ENCODE data around the gene TENM4. TPM values are rescaled to one million over a fixed set of nuclear protein-coding genes. Genes with fewer than 3 reads are reported as not detected.

TENM4 gene
- polyA plus RNA-seq, 1 experiment, result 5.5 TPM

DNA sequence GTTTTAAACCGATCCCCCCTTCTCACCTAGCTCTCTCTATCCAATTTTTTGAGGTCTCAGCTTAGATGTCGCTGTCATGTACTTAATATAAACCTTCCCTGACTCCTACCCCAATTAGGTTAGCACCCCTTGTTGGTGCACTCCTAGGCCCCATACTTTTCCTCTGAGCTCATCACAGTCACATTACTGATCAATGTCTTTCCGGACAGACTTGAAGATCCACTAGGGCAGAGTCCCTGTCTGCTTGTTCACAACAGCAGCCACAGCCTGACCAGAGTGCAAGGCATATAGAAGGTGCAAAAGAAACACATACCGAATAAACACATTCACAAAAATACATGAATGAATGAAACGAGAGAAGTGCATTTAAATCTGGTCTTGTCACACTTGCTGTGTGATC, 605.2 kb downstream of the TENM4 start:
- no peak for DNase-seq (ENCODE audit: low read depth, low spot score)
- H3K27me3 ChIP-seq (ENCODE audit: control insufficient read depth, insufficient read depth, low read length), result no peaks in the 10 kb centered on the region
- H3K9me3 ChIP-seq (ENCODE audit: control insufficient read depth, insufficient read depth, low read length), result no peaks in the 10 kb centered on the region
- TF ChIP-seq, protein P1, sequence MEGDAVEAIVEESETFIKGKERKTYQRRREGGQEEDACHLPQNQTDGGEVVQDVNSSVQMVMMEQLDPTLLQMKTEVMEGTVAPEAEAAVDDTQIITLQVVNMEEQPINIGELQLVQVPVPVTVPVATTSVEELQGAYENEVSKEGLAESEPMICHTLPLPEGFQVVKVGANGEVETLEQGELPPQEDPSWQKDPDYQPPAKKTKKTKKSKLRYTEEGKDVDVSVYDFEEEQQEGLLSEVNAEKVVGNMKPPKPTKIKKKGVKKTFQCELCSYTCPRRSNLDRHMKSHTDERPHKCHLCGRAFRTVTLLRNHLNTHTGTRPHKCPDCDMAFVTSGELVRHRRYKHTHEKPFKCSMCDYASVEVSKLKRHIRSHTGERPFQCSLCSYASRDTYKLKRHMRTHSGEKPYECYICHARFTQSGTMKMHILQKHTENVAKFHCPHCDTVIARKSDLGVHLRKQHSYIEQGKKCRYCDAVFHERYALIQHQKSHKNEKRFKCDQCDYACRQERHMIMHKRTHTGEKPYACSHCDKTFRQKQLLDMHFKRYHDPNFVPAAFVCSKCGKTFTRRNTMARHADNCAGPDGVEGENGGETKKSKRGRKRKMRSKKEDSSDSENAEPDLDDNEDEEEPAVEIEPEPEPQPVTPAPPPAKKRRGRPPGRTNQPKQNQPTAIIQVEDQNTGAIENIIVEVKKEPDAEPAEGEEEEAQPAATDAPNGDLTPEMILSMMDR (IDR thresholded peaks at IDR 0.05; ENCODE audit: low read depth, low read length), result no peak
- no peak overlapping the region for H3K27ac ChIP-seq (ENCODE audit: low read depth, low read length)
- CTCF ChIA-PET, result interaction anchor here (0.9 kb wide), 1 partner anchor 10 kb away, joined by 3 read pairs; no protein-coding TSS in a partner anchor
- POLR2A ChIA-PET, result interaction anchor here (0.6 kb wide), 1 partner anchor 477 kb away, joined by 4 read pairs; no protein-coding TSS in a partner anchor
- no peak overlapping the region for H3K4me3 ChIP-seq (ENCODE audit: low read depth, low read length)

DNA sequence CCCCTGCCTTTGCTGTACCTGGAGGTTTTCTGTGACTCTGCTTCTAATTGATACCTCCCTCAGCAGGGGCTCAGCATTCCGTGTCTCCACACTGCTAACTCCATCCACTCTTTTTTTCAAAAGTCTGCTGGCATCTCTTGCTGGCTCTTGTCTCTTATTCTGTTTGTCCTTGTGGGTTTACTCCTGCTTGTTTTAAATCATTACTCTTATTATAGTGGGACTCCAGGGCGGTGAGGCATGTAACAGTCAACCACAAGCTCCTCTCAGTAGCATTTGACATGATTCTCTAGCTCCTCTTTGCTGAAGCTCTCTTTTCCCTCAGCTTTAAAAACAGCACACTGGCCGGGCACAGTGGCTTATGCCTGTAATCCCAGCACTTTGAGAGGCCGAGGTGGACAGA, 605.9 kb downstream of the TENM4 start:
- TF ChIP-seq, protein P1 (IDR thresholded peaks at IDR 0.05; ENCODE audit: low read depth, low read length), result no peak

DNA sequence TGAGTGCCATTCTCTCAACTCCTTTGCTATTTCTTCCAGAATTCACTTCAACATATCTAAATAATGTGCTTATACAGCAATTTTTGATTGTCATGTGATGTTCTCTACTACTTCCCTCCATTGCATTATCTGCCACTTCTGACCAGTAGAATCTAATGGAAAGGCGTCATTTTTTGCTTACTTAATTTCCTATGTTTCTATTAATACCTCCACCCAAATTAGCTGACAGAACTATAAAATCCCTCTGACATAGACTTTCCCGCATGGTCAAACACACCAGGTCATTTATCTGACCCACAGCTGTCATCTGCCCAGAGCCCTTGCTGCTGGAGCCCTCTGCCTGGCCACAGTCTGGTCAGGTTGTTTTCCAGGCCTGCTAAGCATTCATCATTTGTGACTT, 607.6 kb downstream of the TENM4 start:
- no peak overlapping the region for H3K4me3 ChIP-seq (ENCODE audit: low read depth, low read length)
- no peaks in the 10 kb centered on the region for H3K9me3 ChIP-seq (ENCODE audit: control insufficient read depth, insufficient read depth, low read length)
- no peak for DNase-seq (ENCODE audit: low read depth, low spot score)
- H3K27me3 ChIP-seq (ENCODE audit: control insufficient read depth, insufficient read depth, low read length), result no peaks in the 10 kb centered on the region
- ChIA-PET POLR2A (no interaction called here), CTCF (no interaction called here)
- TF ChIP-seq, protein P1 (IDR thresholded peaks at IDR 0.05; ENCODE audit: low read depth, low read length), result no peak
- no peak overlapping the region for H3K27ac ChIP-seq (ENCODE audit: low read depth, low read length)

More for the DNA sequence above, 605.9 kb downstream of the TENM4 start:
- CTCF ChIA-PET, result interaction anchor here (0.9 kb wide), 1 partner anchor 10 kb away, joined by 3 read pairs; no protein-coding TSS in a partner anchor
- Histone ChIP-seq H3K27me3 (ENCODE audit: control insufficient read depth, insufficient read depth, low read length) (no peaks in the 10 kb centered on the region), H3K27ac (ENCODE audit: low read depth, low read length) (no peak overlapping the region), H3K9me3 (ENCODE audit: control insufficient read depth, insufficient read depth, low read length) (no peaks in the 10 kb centered on the region), H3K4me3 (ENCODE audit: low read depth, low read length) (no peak overlapping the region)
- POLR2A ChIA-PET, result no interaction called here
- DNase-seq (ENCODE audit: low read depth, low spot score), result no peak

DNA sequence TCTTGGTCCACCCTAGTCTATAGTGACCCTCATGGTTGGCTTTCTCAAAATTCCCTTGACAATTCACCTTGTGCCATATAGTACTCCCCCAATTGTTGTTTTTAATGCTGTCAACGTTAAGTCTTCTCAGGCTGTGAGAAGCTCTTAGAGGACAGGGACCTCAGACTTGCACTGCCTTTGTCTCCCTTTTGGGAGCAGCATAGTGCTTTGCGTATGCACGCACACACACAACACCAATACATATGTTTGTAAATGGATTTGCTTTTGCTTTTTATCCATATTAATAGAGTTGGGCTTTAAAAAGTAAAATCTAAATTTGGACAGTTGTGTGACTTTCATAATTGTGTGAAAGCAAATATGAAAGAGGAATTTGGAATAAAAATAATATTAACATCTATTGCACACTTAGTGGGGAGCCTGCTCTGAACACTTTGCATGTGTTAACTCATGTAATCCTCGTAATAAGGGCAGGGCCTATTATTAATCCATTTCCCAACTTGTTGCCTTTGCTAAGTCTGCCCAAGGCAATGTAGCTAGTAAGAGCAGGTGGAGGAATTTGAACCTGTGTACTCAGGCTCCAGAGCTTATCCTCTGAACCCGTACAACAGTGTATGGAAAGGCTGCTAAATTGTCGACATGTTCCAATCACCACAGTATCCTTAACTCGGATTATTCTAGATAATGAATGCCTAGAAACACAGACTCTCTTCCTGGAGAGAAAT, 608.4 kb downstream of the TENM4 start:
- Histone ChIP-seq H3K27ac (ENCODE audit: low read depth, low read length) (no peak overlapping the region), H3K9me3 (ENCODE audit: control insufficient read depth, insufficient read depth, low read length) (no peaks in the 10 kb centered on the region), H3K27me3 (ENCODE audit: control insufficient read depth, insufficient read depth, low read length) (no peaks in the 10 kb centered on the region), H3K4me3 (ENCODE audit: low read depth, low read length) (no peak overlapping the region)
- ChIA-PET POLR2A (no interaction called here), CTCF (interaction anchor here (0.7 kb wide), 1 partner anchor 117 kb away, joined by 3 read pairs; no protein-coding TSS in a partner anchor)
- DNase-seq (ENCODE audit: low read depth, low spot score), result no peak
- TF ChIP-seq, protein P1 (IDR thresholded peaks at IDR 0.05; ENCODE audit: low read depth, low read length), result no peak

DNA sequence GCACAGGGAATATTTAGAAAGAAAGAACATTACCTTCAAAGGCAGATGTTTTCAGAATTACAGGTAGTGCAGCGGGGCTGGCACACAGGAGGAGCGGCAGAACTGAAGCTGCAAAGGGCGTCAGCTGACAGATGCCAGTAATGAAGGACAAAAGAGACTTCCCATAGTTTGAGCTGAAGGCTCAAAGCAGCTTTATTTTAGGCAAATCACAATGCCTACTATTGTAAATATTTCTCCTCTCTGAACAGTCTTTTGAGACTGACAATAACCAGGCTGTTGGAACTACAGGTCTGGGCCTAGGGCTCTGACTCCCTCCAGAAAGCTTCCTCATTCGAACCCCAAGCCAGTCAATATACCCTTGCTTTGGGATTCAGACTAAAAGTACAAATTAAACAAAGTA, 609.3 kb downstream of the TENM4 start:
- ChIA-PET POLR2A (interaction anchor here (1.1 kb wide), 1 partner anchor 22 kb away, joined by 3 read pairs; no protein-coding TSS in a partner anchor), CTCF (interaction anchor here (0.7 kb wide), 1 partner anchor 116 kb away, joined by 3 read pairs; no protein-coding TSS in a partner anchor)

More for the DNA sequence above, 609.3 kb downstream of the TENM4 start:
- Histone ChIP-seq H3K27me3 (ENCODE audit: control insufficient read depth, insufficient read depth, low read length) (no peaks in the 10 kb centered on the region), H3K4me3 (ENCODE audit: low read depth, low read length) (no peak overlapping the region), H3K9me3 (ENCODE audit: control insufficient read depth, insufficient read depth, low read length) (no peaks in the 10 kb centered on the region), H3K27ac (ENCODE audit: low read depth, low read length) (no peak overlapping the region)
- no peak for DNase-seq (ENCODE audit: low read depth, low spot score)
- TF ChIP-seq, protein P1 (IDR thresholded peaks at IDR 0.05; ENCODE audit: low read depth, low read length), result no peak
